ENCODE measurements around the gene USP32. TPM values are rescaled to one million over a fixed set of nuclear protein-coding genes. Genes with fewer than 3 reads are reported as not detected.
"Not testable (repeated sequence)": the region's sequence is repeated elsewhere in the genome, so short reads cannot be mapped to it uniquely, and the experiment has no call there.

USP32 gene
- total and polyA plus RNA-seq, 7 experiments from 2014 or later, result 6.6 to 58.1 (median 35.2) TPM

DNA sequence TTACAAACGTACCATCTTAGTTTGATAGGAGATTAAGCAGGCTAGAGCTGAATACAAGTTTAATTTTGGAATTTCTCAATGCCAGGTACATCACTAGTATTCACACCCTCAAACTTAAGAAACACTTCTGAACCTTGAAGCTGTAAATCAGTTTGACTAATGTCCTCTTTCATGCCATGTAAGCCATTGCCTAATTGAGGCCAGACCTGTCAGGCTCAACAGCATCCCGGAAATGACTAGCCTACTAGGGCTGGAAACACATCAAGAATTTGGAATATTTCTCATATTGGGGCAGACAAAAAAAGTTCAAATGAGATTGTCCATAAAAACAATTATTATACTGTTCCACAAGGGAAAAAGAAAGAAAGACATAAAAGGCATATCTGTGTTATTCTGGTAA is 1.7 kb downstream of the USP32 start:
- Histone ChIP-seq H3K27ac (ENCODE audit: low read depth, low read length) (peak overlapping the region; percentile 19), H3K4me1 (ENCODE audit: control insufficient read depth in 2 of 2, insufficient read depth in 2 of 2, low read length in 2 of 2) (peaks cover 8 to 18% of the 10 kb centered on the region in 2 donors)
- POLR2A ChIA-PET, result interaction anchor here (1.0 kb wide), 1 partner anchor 31 kb away, joined by 3 read pairs; no protein-coding TSS in a partner anchor

DNA sequence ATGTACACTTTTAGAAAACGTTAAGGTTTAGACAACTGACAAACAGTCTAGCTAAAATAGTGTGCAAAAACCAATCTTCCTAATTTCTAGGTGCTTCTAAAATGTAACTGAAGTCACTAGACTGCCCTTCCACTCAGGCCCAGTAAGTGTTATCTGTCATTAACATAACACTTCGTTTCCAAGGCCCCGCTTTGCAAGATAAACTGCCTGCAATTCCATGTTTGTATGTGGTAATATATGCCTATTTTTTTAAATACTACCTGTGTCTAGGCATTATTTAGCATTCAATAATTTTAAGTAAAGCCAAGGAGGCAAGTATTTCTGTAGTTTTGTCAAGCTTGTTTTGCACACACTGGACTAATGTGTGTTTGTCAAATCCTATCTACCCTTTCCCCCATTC is 3.2 kb downstream of the USP32 start:
- Mint-ChIP-seq H3K9me3 (peaks cover 0 to 1% (median 0%) of the 10 kb centered on the region in 11 donors), H3K27ac (peak overlapping the region in 2 of 9 donors; percentile 25 to 31), H3K4me3 (peak overlapping the region in 6 of 10 donors; percentile 6 to 56 (median 24)), H3K36me3 (peaks cover 0 to 8% (median 0%) of the 10 kb centered on the region in 5 donors), H3K27me3 (no peaks in the 10 kb centered on the region), H3K4me1 (peaks cover 49 to 68% (median 59%) of the 10 kb centered on the region in 7 donors)
- ATAC-seq (no peak), DNase-seq (no peak)
- peaks cover 0 to 6% (median 0%) of the 10 kb centered on the region in 3 experiments for H3K36me3 ChIP-seq (ENCODE audit: control insufficient read depth in 2 of 3, insufficient read depth in 3 of 3, low read length in 3 of 3)
- no peak overlapping the region for H3K27ac ChIP-seq (ENCODE audit: low read depth, low read length)
- intact Hi-C loops (cut with micrococcal nuclease), result no loop called here
- H3K4me1 ChIP-seq (ENCODE audit: control insufficient read depth in 2 of 2, insufficient read depth in 2 of 2, low read length in 2 of 2), result peaks cover 8 to 18% of the 10 kb centered on the region in 2 donors
- H3K4me3 ChIP-seq (ENCODE audit: low read length), result no peak overlapping the region
- CTCF ChIA-PET, result interaction anchor here (1.0 kb wide), 1 partner anchor 68 kb away, joined by 3 read pairs; no protein-coding TSS in a partner anchor
- no peaks in the 10 kb centered on the region for H3K27me3 ChIP-seq (ENCODE audit: control insufficient read depth in 2 of 2, insufficient read depth in 2 of 2, low read length in 2 of 2)
- POLR2A ChIA-PET, result no interaction called here
- H3K9me3 ChIP-seq (ENCODE audit: control insufficient read depth in 2 of 3, low read length in 3 of 3), result no peaks in the 10 kb centered on the region

More for the DNA sequence above, 1.7 kb downstream of the USP32 start:
- Histone ChIP-seq H3K27me3 (ENCODE audit: control insufficient read depth in 2 of 2, insufficient read depth in 2 of 2, low read length in 2 of 2) (no peaks in the 10 kb centered on the region), H3K9me3 (ENCODE audit: control insufficient read depth in 2 of 3, low read length in 3 of 3) (no peaks in the 10 kb centered on the region), H3K4me3 (ENCODE audit: low read length) (no peak overlapping the region), H3K36me3 (ENCODE audit: control insufficient read depth in 2 of 3, insufficient read depth in 3 of 3, low read length in 3 of 3) (peaks cover 0 to 6% (median 0%) of the 10 kb centered on the region in 3 experiments)
- Mint-ChIP-seq H3K27ac (peak overlapping the region in 8 of 9 donors; percentile 19 to 98 (median 82)), H3K27me3 (no peaks in the 10 kb centered on the region), H3K4me1 (peaks cover 44 to 58% (median 52%) of the 10 kb centered on the region in 7 donors), H3K36me3 (peaks cover 0 to 5% (median 0%) of the 10 kb centered on the region in 5 donors), H3K4me3 (peak overlapping the region; percentile 44 to 99 (median 96)), H3K9me3 (peaks cover 0 to 1% (median 0%) of the 10 kb centered on the region in 11 donors)
- no peak for DNase-seq
- intact Hi-C loops (cut with micrococcal nuclease), result loop anchor here (2.0 to 10.0 kb wide), 5 partner anchors 35 to 1875 kb away; partner anchors contain the start of genes CLTC (in 1 of the 2), DHX40 (in 1 of the 2), MTMR4 (in 1 of the 2) and RNFT1 (in 1 of the 2)
- ATAC-seq, result no peak
- CTCF ChIA-PET, result no interaction called here

DNA sequence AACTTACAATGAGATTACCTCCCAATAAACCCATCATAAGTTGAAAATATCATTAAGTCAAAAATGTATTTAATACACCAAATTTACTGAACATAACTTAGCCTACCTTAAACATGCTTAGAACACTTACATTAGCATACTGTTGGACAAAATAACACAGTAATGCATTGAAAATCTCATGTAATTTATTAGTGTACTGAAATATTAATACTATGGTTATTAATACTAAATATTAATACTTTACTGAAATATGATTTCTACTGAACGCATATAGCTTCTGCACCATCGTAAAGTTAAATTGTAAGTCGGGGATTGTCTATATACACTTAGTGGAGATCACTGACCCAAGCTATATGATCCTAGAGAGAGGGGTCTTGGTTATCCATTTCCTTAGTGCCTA is 4.3 kb downstream of the USP32 start:
- H3K27ac ChIP-seq (ENCODE audit: low read depth, low read length), result no peak overlapping the region
- H3K4me3 ChIP-seq (ENCODE audit: low read length), result no peak overlapping the region
- H3K9me3 ChIP-seq (ENCODE audit: control insufficient read depth in 2 of 3, low read length in 3 of 3), result no peaks in the 10 kb centered on the region
- ATAC-seq, result no peak
- Mint-ChIP-seq H3K27ac (no peak overlapping the region), H3K36me3 (peaks cover 0 to 6% (median 0%) of the 10 kb centered on the region in 5 donors), H3K4me1 (peaks cover 54 to 68% (median 60%) of the 10 kb centered on the region in 7 donors), H3K9me3 (peaks cover 0 to 1% (median 0%) of the 10 kb centered on the region in 11 donors), H3K27me3 (no peaks in the 10 kb centered on the region), H3K4me3 (no peak overlapping the region)
- POLR2A ChIA-PET, result no interaction called here
- peaks cover 8 to 14% of the 10 kb centered on the region in 2 donors for H3K4me1 ChIP-seq (ENCODE audit: control insufficient read depth in 2 of 2, insufficient read depth in 2 of 2, low read length in 2 of 2)
- no peaks in the 10 kb centered on the region for H3K27me3 ChIP-seq (ENCODE audit: control insufficient read depth in 2 of 2, insufficient read depth in 2 of 2, low read length in 2 of 2)
- CTCF ChIA-PET, result interaction anchor here (0.7 kb wide), 1 partner anchor 82 kb away, joined by 3 read pairs; no protein-coding TSS in a partner anchor
- DNase-seq, result no peak
- peaks cover 0 to 6% (median 0%) of the 10 kb centered on the region in 3 experiments for H3K36me3 ChIP-seq (ENCODE audit: control insufficient read depth in 2 of 3, insufficient read depth in 3 of 3, low read length in 3 of 3)
- intact Hi-C loops (cut with micrococcal nuclease), result no loop called here

DNA sequence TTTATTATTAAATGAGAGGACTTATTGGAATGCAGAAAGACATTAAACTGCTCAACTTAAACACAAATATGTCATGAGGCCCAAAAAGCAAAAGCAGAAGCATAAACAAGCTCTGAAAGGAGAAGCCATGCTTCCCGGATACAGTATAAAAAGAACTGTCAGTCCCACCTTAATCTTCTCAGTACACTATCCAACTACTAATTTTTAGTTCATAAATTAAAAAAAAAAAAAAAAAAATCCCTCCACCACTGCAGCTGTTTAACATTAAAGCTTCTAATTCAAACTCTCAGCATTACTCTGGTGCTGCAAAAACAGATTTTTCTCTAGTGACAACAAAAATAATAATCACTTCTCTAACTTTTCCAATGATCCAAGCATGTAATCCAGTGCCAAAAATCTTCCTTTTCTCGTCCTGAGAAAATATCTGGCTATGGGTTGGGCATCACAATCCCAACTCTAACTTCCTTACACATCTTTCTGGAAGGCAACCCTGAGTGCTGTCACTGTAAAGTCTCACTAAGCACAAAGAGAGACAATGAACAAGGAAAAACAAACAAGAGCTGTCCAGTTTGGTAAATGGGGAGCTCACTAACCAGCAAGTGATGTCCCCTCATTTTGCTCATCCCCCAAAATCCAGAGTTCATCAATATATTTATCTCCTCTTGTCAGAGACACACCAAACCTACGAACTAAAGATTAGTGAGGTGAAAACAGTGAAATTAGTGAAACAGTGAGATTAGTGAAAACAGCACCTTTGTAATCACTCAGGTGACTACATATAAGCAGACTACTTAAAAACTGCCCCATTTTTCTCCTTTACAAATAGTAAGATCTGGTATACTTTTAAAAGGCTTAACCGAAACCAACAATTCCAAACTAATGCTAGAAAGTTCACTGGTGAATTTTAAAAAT is 5.5 kb downstream of the USP32 start:
- H3K36me3 ChIP-seq (ENCODE audit: control insufficient read depth in 2 of 3, insufficient read depth in 3 of 3, low read length in 3 of 3), result peaks cover 0 to 1% (median 0%) of the 10 kb centered on the region in 3 experiments
- intact Hi-C loops (cut with micrococcal nuclease), result no loop called here
- H3K27me3 ChIP-seq (ENCODE audit: control insufficient read depth in 2 of 2, insufficient read depth in 2 of 2, low read length in 2 of 2), result no peaks in the 10 kb centered on the region
- no peak overlapping the region for H3K27ac ChIP-seq (ENCODE audit: low read depth, low read length)
- ChIA-PET POLR2A (no interaction called here), CTCF (no interaction called here)
- peaks cover 54 to 77% (median 64%) of the 10 kb centered on the region in 7 donors for H3K4me1 Mint-ChIP-seq
- peak overlapping the region in 3 of 10 donors; percentile 4 to 27 (median 24) for H3K4me3 Mint-ChIP-seq
- no peaks in the 10 kb centered on the region for H3K27me3 Mint-ChIP-seq
- ATAC-seq (no peak), DNase-seq (no peak)
- H3K4me1 ChIP-seq (ENCODE audit: control insufficient read depth in 2 of 2, insufficient read depth in 2 of 2, low read length in 2 of 2), result peaks cover 8 to 14% of the 10 kb centered on the region in 2 donors
- no peaks in the 10 kb centered on the region for H3K9me3 ChIP-seq (ENCODE audit: control insufficient read depth in 2 of 3, low read length in 3 of 3)
- H3K9me3 Mint-ChIP-seq, result peaks cover 0 to 1% (median 0%) of the 10 kb centered on the region in 11 donors
- peak overlapping the region in 2 of 9 donors; percentile 5 to 42 for H3K27ac Mint-ChIP-seq
- H3K4me3 ChIP-seq (ENCODE audit: low read length), result no peak overlapping the region
- H3K36me3 Mint-ChIP-seq, result peaks cover 0 to 9% (median 5%) of the 10 kb centered on the region in 5 donors

DNA sequence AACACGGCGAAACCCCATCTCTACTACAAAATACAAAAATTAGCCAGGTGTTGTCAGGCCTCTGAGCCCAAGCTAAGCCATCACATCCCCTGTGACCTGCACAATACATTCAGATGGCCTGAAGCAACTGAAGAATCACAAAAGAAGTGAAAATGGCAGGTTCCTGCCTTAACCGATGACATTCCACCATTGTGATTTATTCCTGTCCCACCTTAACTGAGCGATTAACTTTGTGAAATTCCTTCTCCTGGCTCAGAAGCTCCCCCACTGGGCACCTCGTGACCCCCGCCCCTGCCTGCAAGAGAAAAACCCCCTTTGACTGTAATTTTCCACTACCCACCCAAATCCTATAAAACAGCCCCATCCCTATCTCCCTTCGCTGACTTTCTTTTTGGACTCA is 7.0 kb downstream of the USP32 start:
- ATAC-seq; H3K4me1 ChIP-seq (ENCODE audit: control insufficient read depth in 2 of 2, insufficient read depth in 2 of 2, low read length in 2 of 2); H3K9me3 Mint-ChIP-seq; H3K36me3 ChIP-seq (ENCODE audit: control insufficient read depth in 2 of 3, insufficient read depth in 3 of 3, low read length in 3 of 3); H3K27ac ChIP-seq (ENCODE audit: low read depth, low read length); DNase-seq; intact Hi-C loops (cut with micrococcal nuclease); POLR2A ChIA-PET; H3K36me3 Mint-ChIP-seq; H3K4me3 ChIP-seq (ENCODE audit: low read length); CTCF ChIA-PET; H3K4me3 Mint-ChIP-seq; H3K27me3 Mint-ChIP-seq; H3K9me3 ChIP-seq (ENCODE audit: control insufficient read depth in 2 of 3, low read length in 3 of 3); H3K27me3 ChIP-seq (ENCODE audit: control insufficient read depth in 2 of 2, insufficient read depth in 2 of 2, low read length in 2 of 2): not testable (repeated sequence)
- Mint-ChIP-seq H3K27ac (peak overlapping the region in 1 of 9 donors; percentile 37), H3K4me1 (peaks cover 39 to 64% (median 51%) of the 10 kb centered on the region in 7 donors)

DNA sequence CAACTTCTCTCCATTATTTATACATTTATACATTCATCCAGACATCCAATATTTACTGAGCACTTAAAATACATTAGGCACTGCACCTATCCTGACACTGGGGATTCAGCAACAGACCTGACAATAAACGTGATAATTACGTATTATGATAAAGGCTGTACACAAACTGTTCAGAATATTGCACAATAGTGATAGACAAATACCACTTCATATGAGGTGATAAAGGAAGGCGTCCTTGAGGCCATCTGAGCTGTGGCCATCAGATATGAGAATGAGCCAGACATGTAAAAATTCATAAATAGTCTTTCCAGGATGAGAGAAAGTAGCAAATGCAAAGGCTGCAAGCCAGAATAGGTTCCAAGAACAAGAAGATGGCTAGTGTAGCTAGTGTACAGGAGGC is 8.6 kb downstream of the USP32 start:
- no peak overlapping the region for H3K27ac ChIP-seq (ENCODE audit: low read depth, low read length)
- peak overlapping the region in 1 of 9 donors; percentile 5 for H3K27ac Mint-ChIP-seq
- H3K9me3 Mint-ChIP-seq, result no peaks in the 10 kb centered on the region
- no peaks in the 10 kb centered on the region for H3K9me3 ChIP-seq (ENCODE audit: control insufficient read depth in 2 of 3, low read length in 3 of 3)
- H3K4me1 Mint-ChIP-seq, result peaks cover 30 to 52% (median 40%) of the 10 kb centered on the region in 7 donors
- no peaks in the 10 kb centered on the region for H3K27me3 Mint-ChIP-seq
- peaks cover 0 to 9% (median 4%) of the 10 kb centered on the region in 5 donors for H3K36me3 Mint-ChIP-seq
- no peaks in the 10 kb centered on the region for H3K27me3 ChIP-seq (ENCODE audit: control insufficient read depth in 2 of 2, insufficient read depth in 2 of 2, low read length in 2 of 2)
- intact Hi-C loops (cut with micrococcal nuclease), result no loop called here
- no peak overlapping the region for H3K4me3 Mint-ChIP-seq
- H3K4me1 ChIP-seq (ENCODE audit: control insufficient read depth in 2 of 2, insufficient read depth in 2 of 2, low read length in 2 of 2), result peaks cover 0 to 3% of the 10 kb centered on the region in 2 donors
- no peak for ATAC-seq
- no peaks in the 10 kb centered on the region for H3K36me3 ChIP-seq (ENCODE audit: control insufficient read depth in 2 of 3, insufficient read depth in 3 of 3, low read length in 3 of 3)
- CTCF ChIA-PET, result no interaction called here
- POLR2A ChIA-PET, result no interaction called here
- no peak for DNase-seq
- no peak overlapping the region for H3K4me3 ChIP-seq (ENCODE audit: low read length)
